DOHH2 (cell line): ENCODE results near the gene GOLGA1.

Experiments
- H3F3A ChIP-seq: fragments of 200-600 bp; sonication (generic), shearing (Covaris generic); 2 replicates; pipeline ENCODE4 v1.6.0; 2016; ENCODE audit warnings: antibody characterized with exemption, mild to moderate bottlenecking; ENCODE audit not compliant: control insufficient read depth, insufficient read depth
- H3K27ac ChIP-seq: fragments of 200-600 bp; sonication (generic); 2 replicates; pipeline ENCODE4 v1.5.1; 2014; ENCODE audit warnings: low read depth, mild to moderate bottlenecking, low read length, moderate library complexity
- H3K27me3 ChIP-seq: fragments of 200-600 bp; sonication (generic); 2 replicates; pipeline ENCODE4 v1.6.1; 2014; ENCODE audit warnings: mild to moderate bottlenecking, low read length, mixed read lengths; ENCODE audit not compliant: control insufficient read depth
- H3K36me3 ChIP-seq: fragments of 200-600 bp; sonication (generic); 2 replicates; pipeline ENCODE4 v1.6.1; 2014; ENCODE audit warnings: mild to moderate bottlenecking, low read length, moderate library complexity, mixed read lengths; ENCODE audit not compliant: control insufficient read depth
- H3K4me1 ChIP-seq: fragments of 200-600 bp; sonication (generic); 2 replicates; pipeline ENCODE4 v1.6.1; 2014; ENCODE audit warnings: mild to moderate bottlenecking, low read length, mixed read lengths; ENCODE audit not compliant: control insufficient read depth
- H3K4me2 ChIP-seq: fragments of 200-600 bp; sonication (generic); 2 replicates; pipeline ENCODE4 v1.6.0; 2014; ENCODE audit warnings: mild to moderate bottlenecking, low read length, moderate library complexity
- H3K4me3 ChIP-seq: fragments of 200-600 bp; sonication (generic); 2 replicates; pipeline ENCODE4 v1.5.1; 2014; ENCODE audit warnings: mild to moderate bottlenecking, low read length, mixed read lengths
- H3K79me2 ChIP-seq: fragments of 200-600 bp; sonication (generic); 2 replicates; pipeline ENCODE4 v1.6.1; 2014; ENCODE audit warnings: mild to moderate bottlenecking, low read length, mixed read lengths; ENCODE audit not compliant: control insufficient read depth
- H3K9me2 ChIP-seq: fragments of 200-600 bp; sonication (generic); replicated peaks from 2 replicates; pipeline ENCODE4 v1.6.1; 2014; ENCODE audit warnings: mild to moderate bottlenecking, low read length, mixed read lengths; ENCODE audit not compliant: control insufficient read depth
- H3K9me3 ChIP-seq: fragments of 200-600 bp; sonication (generic); 2 replicates; pipeline ENCODE4 v1.6.1; 2014; ENCODE audit warnings: antibody characterized with exemption, low read length, mixed read lengths; ENCODE audit not compliant: control insufficient read depth, insufficient read depth
- H4K20me1 ChIP-seq: fragments of 200-600 bp; sonication (generic); 2 replicates; pipeline ENCODE4 v1.6.0; 2014; ENCODE audit warnings: low read depth, mild to moderate bottlenecking, antibody characterized with exemption, low read length, moderate library complexity; ENCODE audit not compliant: control insufficient read depth, insufficient read depth
- EZH2phosphoT487 ChIP-seq: fragments of 200-600 bp; sonication (generic); IDR thresholded peaks from 2 replicates; pipeline ENCODE4 v1.6.1; 2017; ENCODE audit warnings: borderline replicate concordance, mild to moderate bottlenecking, antibody characterized with exemption, low read length, moderate library complexity, mixed read lengths
- TF ChIP-seq, protein P1 (sequence below): fragments of 200-600 bp; sonication (generic); IDR thresholded peaks from one replicate; pipeline ENCODE4 v1.5.1; 2014; ENCODE audit warnings: antibody characterized with exemption, mild to moderate bottlenecking, low read depth, low read length; ENCODE audit not compliant: poor library complexity, severe bottlenecking

GOLGA1 gene

GRCh38 chr9:124911766-124912165 lies 29.1 kb downstream of the GOLGA1 start:
- no peaks in the 10 kb centered on the region for H3K27me3 ChIP-seq
- no peak overlapping the region for H3K4me3 ChIP-seq
- H4K20me1 ChIP-seq, result no peaks in the 10 kb centered on the region
- H3F3A ChIP-seq, result no peaks in the 10 kb centered on the region
- H3K9me3 ChIP-seq, result no peaks in the 10 kb centered on the region
- TF ChIP-seq, protein P1, sequence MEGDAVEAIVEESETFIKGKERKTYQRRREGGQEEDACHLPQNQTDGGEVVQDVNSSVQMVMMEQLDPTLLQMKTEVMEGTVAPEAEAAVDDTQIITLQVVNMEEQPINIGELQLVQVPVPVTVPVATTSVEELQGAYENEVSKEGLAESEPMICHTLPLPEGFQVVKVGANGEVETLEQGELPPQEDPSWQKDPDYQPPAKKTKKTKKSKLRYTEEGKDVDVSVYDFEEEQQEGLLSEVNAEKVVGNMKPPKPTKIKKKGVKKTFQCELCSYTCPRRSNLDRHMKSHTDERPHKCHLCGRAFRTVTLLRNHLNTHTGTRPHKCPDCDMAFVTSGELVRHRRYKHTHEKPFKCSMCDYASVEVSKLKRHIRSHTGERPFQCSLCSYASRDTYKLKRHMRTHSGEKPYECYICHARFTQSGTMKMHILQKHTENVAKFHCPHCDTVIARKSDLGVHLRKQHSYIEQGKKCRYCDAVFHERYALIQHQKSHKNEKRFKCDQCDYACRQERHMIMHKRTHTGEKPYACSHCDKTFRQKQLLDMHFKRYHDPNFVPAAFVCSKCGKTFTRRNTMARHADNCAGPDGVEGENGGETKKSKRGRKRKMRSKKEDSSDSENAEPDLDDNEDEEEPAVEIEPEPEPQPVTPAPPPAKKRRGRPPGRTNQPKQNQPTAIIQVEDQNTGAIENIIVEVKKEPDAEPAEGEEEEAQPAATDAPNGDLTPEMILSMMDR, result no peak
- TF ChIP-seq EZH2phosphoT487, result no peak
- H3K36me3 ChIP-seq, result peaks cover 30% of the 10 kb centered on the region
- H3K9me2 ChIP-seq, result no peaks in the 10 kb centered on the region
- H3K4me1 ChIP-seq, result no peaks in the 10 kb centered on the region
- no peak overlapping the region for H3K4me2 ChIP-seq
- H3K27ac ChIP-seq, result no peak overlapping the region
- H3K79me2 ChIP-seq, result no peaks in the 10 kb centered on the region

GRCh38 chr9:124908098-124908497 lies 32.8 kb downstream of the GOLGA1 start:
- H3K36me3 ChIP-seq, result peaks cover 26% of the 10 kb centered on the region
- H3K4me2 ChIP-seq, result no peak overlapping the region

DNA sequence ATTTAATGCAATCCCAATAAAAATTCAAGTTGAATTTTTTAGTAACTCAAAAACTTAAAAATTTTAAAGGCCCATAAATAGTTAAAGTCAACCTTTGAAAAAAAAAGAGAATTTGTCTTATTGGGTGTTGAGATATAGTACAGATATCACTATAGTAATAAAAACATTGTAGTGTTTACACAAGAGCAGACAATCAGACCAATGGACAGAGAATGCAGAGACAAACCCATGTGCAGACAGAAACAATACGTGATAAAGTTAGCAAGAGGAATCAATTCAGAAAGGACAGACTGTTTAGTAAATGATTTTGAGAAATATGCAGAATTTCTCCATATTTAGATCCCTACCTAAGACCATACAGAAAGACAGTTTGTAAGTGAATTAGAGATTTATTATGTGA lies 33.9 kb downstream of the GOLGA1 start:
- Histone ChIP-seq H3K4me1 (no peaks in the 10 kb centered on the region), H3K4me2 (no peak overlapping the region), H3K36me3 (peaks cover 23% of the 10 kb centered on the region), H3K4me3 (no peak overlapping the region), H3K27ac (no peak overlapping the region), H3K27me3 (no peaks in the 10 kb centered on the region), H4K20me1 (no peaks in the 10 kb centered on the region), H3K79me2 (no peaks in the 10 kb centered on the region), H3F3A (no peaks in the 10 kb centered on the region), H3K9me3 (no peaks in the 10 kb centered on the region), H3K9me2 (no peaks in the 10 kb centered on the region)
- TF ChIP-seq, protein P1, result no peak
- no peak for TF ChIP-seq EZH2phosphoT487

More at GRCh38 chr9:124908098-124908497, 32.8 kb downstream of the GOLGA1 start:
- H3K27ac ChIP-seq, result no peak overlapping the region
- no peaks in the 10 kb centered on the region for H3K79me2 ChIP-seq
- TF ChIP-seq EZH2phosphoT487, result no peak
- TF ChIP-seq, protein P1, result no peak
- no peaks in the 10 kb centered on the region for H3K27me3 ChIP-seq
- no peaks in the 10 kb centered on the region for H3K4me1 ChIP-seq
- no peak overlapping the region for H3K4me3 ChIP-seq
- H3K9me3 ChIP-seq, result no peaks in the 10 kb centered on the region
- H3F3A ChIP-seq, result no peaks in the 10 kb centered on the region
- H4K20me1 ChIP-seq, result no peaks in the 10 kb centered on the region
- H3K9me2 ChIP-seq, result no peaks in the 10 kb centered on the region

DNA sequence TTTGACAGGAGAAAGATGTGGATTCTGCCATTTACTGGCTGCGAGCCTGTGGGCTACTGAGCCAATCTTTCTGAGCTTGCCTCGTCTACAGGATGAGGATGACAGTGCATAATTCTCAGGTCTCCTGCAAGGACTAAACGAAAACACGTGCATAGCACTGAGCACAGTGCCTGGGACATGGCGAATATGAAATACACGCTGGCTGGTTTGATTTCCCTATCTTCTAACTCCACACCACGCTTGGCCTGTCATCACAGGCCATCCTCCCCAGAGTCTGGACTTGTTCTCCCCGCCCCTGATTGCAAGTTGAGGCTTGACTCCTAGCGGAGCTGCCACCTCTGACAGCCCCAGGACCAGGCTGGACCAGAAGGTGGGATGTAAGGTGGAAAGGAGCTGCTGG lies 41.0 kb downstream of the GOLGA1 start:
- Histone ChIP-seq H3K36me3 (peaks cover 20% of the 10 kb centered on the region), H3K79me2 (no peaks in the 10 kb centered on the region), H3K4me1 (no peaks in the 10 kb centered on the region), H3F3A (no peaks in the 10 kb centered on the region), H3K27me3 (no peaks in the 10 kb centered on the region), H4K20me1 (no peaks in the 10 kb centered on the region), H3K4me3 (no peak overlapping the region), H3K9me2 (no peaks in the 10 kb centered on the region), H3K4me2 (no peak overlapping the region), H3K27ac (no peak overlapping the region), H3K9me3 (no peaks in the 10 kb centered on the region)
- no peak for TF ChIP-seq EZH2phosphoT487
- TF ChIP-seq, protein P1, result no peak
